IMR-90 (cell line): ENCODE results near the gene SKA3. TPM values are rescaled to one million over a fixed set of nuclear protein-coding genes. Genes with fewer than 3 reads are reported as not detected.

Experiments
- ATAC-seq: fragments of 200-7000 bp; cut with Tn5 transposase; 2 replicates; pipeline ENCODE4 v1.9.1; 2020; ENCODE audit warnings: low read depth, mild to moderate bottlenecking, moderate library complexity
- BruUV-seq: library from RNA; stranded (reverse); fragments of 400-500 nt; replicated peaks from 2 replicates; lab custom pipeline; 2021; lab: Mats Ljungman, UMichigan
- CTCF ChIA-PET: fragments of 300-600 bp; formaldehyde crosslinking; extraction: SDS; loops from one replicate; lab custom pipeline; 2021; ENCODE audit warnings: antibody characterized with exemption; lab: Yijun Ruan, JAX
- POLR2A ChIA-PET: fragments of 300-600 bp; sonication (Branson Sonifier 250); formaldehyde crosslinking; loops from one replicate; lab custom pipeline; 2022; ENCODE audit warnings: antibody characterized with exemption; ENCODE audit not compliant: unreplicated experiment; lab: Charles Lee
- DNase-seq: peaks from one replicate; pipeline ENCODE4 v3.0.0; 2013
- H2AFZ ChIP-seq: replicated peaks from 2 replicates; pipeline ENCODE3; 2013; ENCODE audit warnings: low read length, mild to moderate bottlenecking; ENCODE audit not compliant: poor library complexity
- H2AK5ac ChIP-seq: 2 replicates; pipeline ENCODE4 v1.6.1; 2013; ENCODE audit warnings: low read depth, low read length, inconsistent platforms
- H2AK9ac ChIP-seq: replicated peaks from 2 replicates; pipeline ENCODE3; 2013; ENCODE audit warnings: mild to moderate bottlenecking, low read depth, low read length, moderate library complexity; ENCODE audit not compliant: poor library complexity
- H2BK120ac ChIP-seq: 2 replicates; pipeline ENCODE4 v1.6.1; 2013; ENCODE audit warnings: low read depth, low read length, inconsistent platforms
- H2BK15ac ChIP-seq: 3 replicates; pipeline ENCODE4 v1.6.1; 2013; ENCODE audit warnings: low read depth, low read length, inconsistent platforms
- H2BK20ac ChIP-seq: 2 replicates; pipeline ENCODE4 v1.6.1; 2013; ENCODE audit warnings: low read depth, mild to moderate bottlenecking, inconsistent platforms, low read length, moderate library complexity
- H2BK5ac ChIP-seq: 2 replicates; pipeline ENCODE4 v1.6.1; 2013; ENCODE audit warnings: mild to moderate bottlenecking, low read depth, low read length, inconsistent platforms; ENCODE audit not compliant: poor library complexity, severe bottlenecking
- H3K14ac ChIP-seq: replicated peaks from 2 replicates; pipeline ENCODE4 v1.6.1; 2013; ENCODE audit warnings: low read depth, low read length, inconsistent platforms
- H3K18ac ChIP-seq: 2 replicates; pipeline ENCODE4 v1.6.1; 2013; ENCODE audit warnings: low read depth, low read length, control low read depth
- H3K23ac ChIP-seq: 2 replicates; pipeline ENCODE4 v1.6.1; 2013; ENCODE audit warnings: low read depth, low read length, inconsistent platforms
- H3K27ac ChIP-seq: 2 replicates; pipeline ENCODE4 v1.5.1; 2013; ENCODE audit warnings: mild to moderate bottlenecking, control low read depth, low read length; ENCODE audit not compliant: insufficient read depth
- H3K27me3 ChIP-seq: 2 replicates; pipeline ENCODE4 v1.6.1; 2013; ENCODE audit warnings: low read length; ENCODE audit not compliant: control insufficient read depth, insufficient read depth
- H3K36me3 ChIP-seq: 2 replicates; pipeline ENCODE4 v1.6.1; 2013; ENCODE audit warnings: low read length, mixed read lengths; ENCODE audit not compliant: control insufficient read depth, insufficient read depth
- H3K4ac ChIP-seq: 2 replicates; pipeline ENCODE4 v1.6.1; 2013; ENCODE audit warnings: low read depth, low read length, inconsistent platforms
- H3K4me1 ChIP-seq: 2 replicates; pipeline ENCODE4 v1.6.1; 2013; ENCODE audit warnings: low read length, mixed read lengths; ENCODE audit not compliant: control insufficient read depth, insufficient read depth
- H3K4me2 ChIP-seq: 2 replicates; pipeline ENCODE4 v1.6.1; 2013; ENCODE audit warnings: low read depth, mild to moderate bottlenecking, control low read depth, low read length, moderate library complexity
- H3K4me3 ChIP-seq: 2 replicates; pipeline ENCODE4 v1.5.1; 2013; ENCODE audit warnings: low read depth, mild to moderate bottlenecking, control low read depth, low read length, moderate library complexity; ENCODE audit not compliant: insufficient read depth
- H3K56ac ChIP-seq: 2 replicates; pipeline ENCODE4 v1.6.1; 2013; ENCODE audit warnings: low read length, inconsistent platforms; ENCODE audit not compliant: insufficient read depth; ENCODE audit errors: extremely low read depth
- H3K79me1 ChIP-seq, 2 experiments: 2 replicates each; pipeline ENCODE4 v1.6.1; 2013; ENCODE audit warnings: low read length in 2 of 2, inconsistent platforms in 1 of 2, low read depth in 1 of 2
- H3K9ac ChIP-seq: 2 replicates; pipeline ENCODE4 v1.6.1; 2013; ENCODE audit warnings: low read depth, low read length, control low read depth
- H3K9me1 ChIP-seq: 2 replicates; pipeline ENCODE4 v1.6.1; 2013; ENCODE audit warnings: low read length, inconsistent platforms; ENCODE audit not compliant: insufficient read depth
- H3K9me3 ChIP-seq: 2 replicates; pipeline ENCODE4 v1.6.1; 2013; ENCODE audit warnings: low read length; ENCODE audit not compliant: control insufficient read depth, insufficient read depth
- H4K20me1 ChIP-seq: 2 replicates; pipeline ENCODE4 v1.6.1; 2013; ENCODE audit warnings: low read length, inconsistent platforms; ENCODE audit not compliant: insufficient read depth
- H4K5ac ChIP-seq: 2 replicates; pipeline ENCODE4 v1.6.1; 2013; ENCODE audit warnings: mild to moderate bottlenecking, low read depth, low read length, control low read depth
- H4K8ac ChIP-seq, 2 experiments: 2 replicates each; pipeline ENCODE4 v1.6.1; 2013; ENCODE audit warnings: low read depth in 2 of 2, low read length in 2 of 2, control low read depth in 1 of 2, inconsistent platforms in 1 of 2
- H4K91ac ChIP-seq: 2 replicates; pipeline ENCODE4 v1.6.1; 2013; ENCODE audit warnings: low read depth, low read length, inconsistent platforms; ENCODE audit not compliant: insufficient read depth
- CEBPB ChIP-seq: IDR thresholded peaks from 2 replicates; pipeline ENCODE4 v1.6.1; 2012; ENCODE audit warnings: low read depth, low read length, improper control_type of control experiment
- CHD1 ChIP-seq: IDR thresholded peaks from 2 replicates; pipeline ENCODE4 v1.6.1; 2012; ENCODE audit warnings: low read depth, low read length, improper control_type of control experiment
- MAZ ChIP-seq: IDR thresholded peaks from 2 replicates; pipeline ENCODE4 v1.6.1; 2012; ENCODE audit warnings: low read depth, mild to moderate bottlenecking, low read length, improper control_type of control experiment, moderate library complexity, borderline replicate concordance
- MXI1 ChIP-seq: IDR thresholded peaks from 2 replicates; pipeline ENCODE4 v1.6.1; 2012; ENCODE audit warnings: low read depth, mild to moderate bottlenecking, low read length, moderate library complexity, borderline replicate concordance
- RAD21 ChIP-seq: IDR thresholded peaks from 2 replicates; pipeline ENCODE4 v1.6.1; 2012; ENCODE audit warnings: low read length, improper control_type of control experiment
- RFX5 ChIP-seq: IDR thresholded peaks from 2 replicates; pipeline ENCODE4 v1.8.0; 2012; ENCODE audit warnings: low read depth, mild to moderate bottlenecking, low read length, moderate library complexity
- WGBS, 2 experiments: methylation state at CpG; one replicate each; pipeline versions ENCODE4 v1.1.5 to v1.1.7; 2013; ENCODE audit warnings: missing lambda C conversion rate in 2 of 2; ENCODE audit not compliant: insufficient read length in 1 of 2; ENCODE audit errors: extremely low coverage in 2 of 2; 5-methylcytosine and 5-hydroxymethylcytosine counted together
- dilution Hi-C: fragments of 300-500 bp; cut with HindIII; formaldehyde crosslinking; loops from one replicate; pipeline ENCODE4 v1.14.3; 2018; ENCODE audit warnings: low sequenced_read_pairs; ENCODE audit not compliant: unreplicated experiment
- in situ Hi-C: fragments of 300-500 bp; cut with MboI; formaldehyde crosslinking; loops from 3 replicates; pipeline ENCODE4 v1.14.3; 2019; ENCODE audit warnings: low sequenced_read_pairs, inconsistent platforms, mixed read lengths
- intact Hi-C: fragments of 100-400 bp; cut with micrococcal nuclease; formaldehyde crosslinking; loops from 2 replicates; pipeline ENCODE4 v1.10.0; 2022
- polyA plus RNA-seq, 3 experiments: library from polyadenylated mRNA; depleted of rRNA; stranded (reverse); fragments of >200 nt; gene quantifications; 2 replicates each; pipeline ENCODE4 v1.2.3, GENCODE V29; 2012; ENCODE audit warnings: low replicate concordance in 1 of 3
- total RNA-seq: library from RNA; depleted of rRNA; stranded (reverse); fragments of >200 nt; gene quantifications from 2 replicates; pipeline ENCODE4 v1.2.3, GENCODE V29; 2012
- TF ChIP-seq, protein P1 (sequence below): fragments of 150-350 bp; IDR thresholded peaks from 2 replicates; pipeline ENCODE4 v1.6.1; 2017; ENCODE audit warnings: mild to moderate bottlenecking, antibody characterized with exemption, low read length, low read depth
- TF ChIP-seq, protein P2 (sequence below): fragments of 150-350 bp; IDR thresholded peaks from 2 replicates; pipeline ENCODE4 v1.6.1; 2016; ENCODE audit warnings: low read depth, mild to moderate bottlenecking, low read length, moderate library complexity, borderline replicate concordance

SKA3 gene
- total and polyA plus RNA-seq, 2 of the 4 experiments (the other 2 are of a cell fraction), result 11.7 to 15.6 TPM

- Histone ChIP-seq H2BK5ac (no peak overlapping the region), H3K56ac (no peak overlapping the region), H3K36me3 (no peaks in the 10 kb centered on the region), H3K79me1 (no peaks in the 10 kb centered on the region), H3K4me3 (no peak overlapping the region), H2BK120ac (no peak overlapping the region), H2AK9ac (no peak overlapping the region), H3K4me2 (no peak overlapping the region), H3K9me3 (peaks cover 5% of the 10 kb centered on the region; the same call in 1 of the 2 replicates), H2BK15ac (no peak overlapping the region), H2BK20ac (no peak overlapping the region), H4K91ac (no peak overlapping the region), H3K18ac (no peak overlapping the region), H3K27ac (no peak overlapping the region), H3K9me1 (no peaks in the 10 kb centered on the region), H3K23ac (no peak overlapping the region), H4K5ac (no peak overlapping the region), H3K9ac (no peak overlapping the region), H2AFZ (no peak overlapping the region), H4K20me1 (no peaks in the 10 kb centered on the region), H3K4me1 (no peaks in the 10 kb centered on the region), H4K8ac (no peak overlapping the region), H3K4ac (no peak overlapping the region), H3K27me3 (peaks cover 10% of the 10 kb centered on the region), H2AK5ac (no peak overlapping the region), H3K14ac (no peak overlapping the region)
- POLR2A ChIA-PET, result no interaction called here
- DNase-seq (no peak), ATAC-seq (no peak)
- no peak for TF ChIP-seq RAD21
- no peak for TF ChIP-seq CHD1
- TF ChIP-seq, protein P1, sequence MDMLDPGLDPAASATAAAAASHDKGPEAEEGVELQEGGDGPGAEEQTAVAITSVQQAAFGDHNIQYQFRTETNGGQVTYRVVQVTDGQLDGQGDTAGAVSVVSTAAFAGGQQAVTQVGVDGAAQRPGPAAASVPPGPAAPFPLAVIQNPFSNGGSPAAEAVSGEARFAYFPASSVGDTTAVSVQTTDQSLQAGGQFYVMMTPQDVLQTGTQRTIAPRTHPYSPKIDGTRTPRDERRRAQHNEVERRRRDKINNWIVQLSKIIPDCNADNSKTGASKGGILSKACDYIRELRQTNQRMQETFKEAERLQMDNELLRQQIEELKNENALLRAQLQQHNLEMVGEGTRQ, result no peak
- no peak for TF ChIP-seq RFX5
- TF ChIP-seq MAZ, result no peak
- TF ChIP-seq, protein P2, sequence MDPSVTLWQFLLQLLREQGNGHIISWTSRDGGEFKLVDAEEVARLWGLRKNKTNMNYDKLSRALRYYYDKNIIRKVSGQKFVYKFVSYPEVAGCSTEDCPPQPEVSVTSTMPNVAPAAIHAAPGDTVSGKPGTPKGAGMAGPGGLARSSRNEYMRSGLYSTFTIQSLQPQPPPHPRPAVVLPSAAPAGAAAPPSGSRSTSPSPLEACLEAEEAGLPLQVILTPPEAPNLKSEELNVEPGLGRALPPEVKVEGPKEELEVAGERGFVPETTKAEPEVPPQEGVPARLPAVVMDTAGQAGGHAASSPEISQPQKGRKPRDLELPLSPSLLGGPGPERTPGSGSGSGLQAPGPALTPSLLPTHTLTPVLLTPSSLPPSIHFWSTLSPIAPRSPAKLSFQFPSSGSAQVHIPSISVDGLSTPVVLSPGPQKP, result no peak
- no peak for TF ChIP-seq CEBPB
- TF ChIP-seq MXI1, result no peak
- dilution Hi-C loops (no loop called here), in situ Hi-C loops (no loop called here), intact Hi-C loops (no loop called here)
- CTCF ChIA-PET, result no interaction called here
- no TSS peak for BruUV-seq
- 60% methylated on average over 1 of the region's 3 CpGs; no CpG with 5 or more reads in 1 of the 2 experiments for WGBS, 2 experiments
Observed at GRCh38 chr13:21208652-21209154, 32.4 kb upstream of the SKA3 start.
